Neuronal stem cell (in vitro differentiated cells): ENCODE results near the gene ALDOC.
"Not testable (repeated sequence)": the region's sequence is repeated elsewhere in the genome, so short reads cannot be mapped to it uniquely, and the experiment has no call there.

Source experiments
- DNase-seq: peaks from one replicate; pipeline ENCODE4 v3.0.0-alpha.2; 2013; ENCODE audit warnings: low spot score
- H2AFZ ChIP-seq: one replicate; pipeline ENCODE4 v1.6.1; 2013; ENCODE audit warnings: mild to moderate bottlenecking, low read length, inconsistent platforms
- H2AK5ac ChIP-seq: 2 replicates; pipeline ENCODE4 v1.6.1; 2013; ENCODE audit warnings: low read depth, mild to moderate bottlenecking, inconsistent platforms, low read length, moderate library complexity, mixed read lengths
- H2BK120ac ChIP-seq: 2 replicates; pipeline ENCODE4 v1.6.1; 2013; ENCODE audit warnings: low read depth, mild to moderate bottlenecking, inconsistent platforms, low read length, moderate library complexity, mixed read lengths
- H2BK12ac ChIP-seq: one replicate; pipeline ENCODE4 v1.6.1; 2013; ENCODE audit warnings: low read length, inconsistent platforms
- H2BK15ac ChIP-seq: 2 replicates; pipeline ENCODE4 v1.6.1; 2013; ENCODE audit warnings: mild to moderate bottlenecking, low read length, inconsistent platforms, mixed read lengths
- H2BK5ac ChIP-seq: one replicate; pipeline ENCODE4 v1.6.1; 2013; ENCODE audit warnings: inconsistent platforms, mild to moderate bottlenecking, low read length, moderate library complexity
- H3K14ac ChIP-seq: one replicate; pipeline ENCODE4 v1.6.1; 2013; ENCODE audit warnings: low read length, inconsistent platforms
- H3K18ac ChIP-seq: 2 replicates; pipeline ENCODE4 v1.6.1; 2013; ENCODE audit warnings: low read length, inconsistent platforms
- H3K23ac ChIP-seq: 2 replicates; pipeline ENCODE4 v1.6.1; 2013; ENCODE audit warnings: low read depth, mild to moderate bottlenecking, mixed read lengths, low read length, inconsistent platforms; ENCODE audit not compliant: poor library complexity
- H3K27ac ChIP-seq: replicated peaks from 3 replicates; pipeline ENCODE4 v1.5.1; 2013; ENCODE audit warnings: low read length, inconsistent platforms
- H3K27me3 ChIP-seq, 3 experiments: 2 replicates each; pipeline ENCODE4 v1.6.1; 2013; ENCODE audit warnings: low read length in 3 of 3, mild to moderate bottlenecking in 2 of 3, inconsistent platforms in 1 of 3, low read depth in 1 of 3, mixed read lengths in 1 of 3, moderate library complexity in 1 of 3; ENCODE audit not compliant: control insufficient read depth in 3 of 3, insufficient read depth in 3 of 3
- H3K36me3 ChIP-seq, 2 donors: replicated peaks in 1 of 2; 2 replicates each; pipeline ENCODE4 v1.6.1; 2013; ENCODE audit warnings: low read length in 2 of 2; ENCODE audit not compliant: control insufficient read depth in 2 of 2, insufficient read depth in 2 of 2
- H3K4ac ChIP-seq: 2 replicates; pipeline ENCODE4 v1.6.1; 2013; ENCODE audit warnings: inconsistent platforms, mild to moderate bottlenecking, low read length, moderate library complexity
- H3K4me1 ChIP-seq, 2 donors: 1 replicate in 1 of 2; 2 replicates in 1 of 2; pipeline ENCODE4 v1.6.1; 2013; ENCODE audit warnings: low read length in 2 of 2, low read depth in 1 of 2; ENCODE audit not compliant: control insufficient read depth in 2 of 2, insufficient read depth in 1 of 2
- H3K4me2 ChIP-seq: one replicate; pipeline ENCODE4 v1.6.1; 2013; ENCODE audit warnings: mild to moderate bottlenecking, low read length, inconsistent platforms; ENCODE audit not compliant: insufficient read depth, poor library complexity, severe bottlenecking
- H3K4me3 ChIP-seq, 2 donors: 2 replicates each; pipeline ENCODE4 v1.5.1; 2013; ENCODE audit warnings: low read length in 2 of 2, mild to moderate bottlenecking in 2 of 2, inconsistent platforms in 1 of 2, moderate library complexity in 1 of 2
- H3K79me1 ChIP-seq: one replicate; pipeline ENCODE4 v1.6.1; 2013; ENCODE audit warnings: low read depth, mild to moderate bottlenecking, inconsistent platforms, low read length, moderate library complexity
- H3K9ac ChIP-seq: one replicate; pipeline ENCODE4 v1.6.1; 2013; ENCODE audit warnings: mild to moderate bottlenecking, low read depth, low read length, inconsistent platforms; ENCODE audit not compliant: poor library complexity
- H3K9me3 ChIP-seq, 2 donors: replicated peaks in 1 of 2; 2 replicates each; pipeline versions ENCODE3 to v1.6.1; 2013; ENCODE audit warnings: low read length in 2 of 2, mild to moderate bottlenecking in 2 of 2, inconsistent platforms in 1 of 2, low read depth in 1 of 2, mixed read lengths in 1 of 2, moderate library complexity in 1 of 2; ENCODE audit not compliant: control insufficient read depth in 2 of 2, insufficient read depth in 1 of 2
- H4K8ac ChIP-seq: one replicate; pipeline ENCODE4 v1.6.1; 2013; ENCODE audit warnings: low read depth, mild to moderate bottlenecking, inconsistent platforms, low read length, moderate library complexity
- H4K91ac ChIP-seq: one replicate; pipeline ENCODE4 v1.6.1; 2013; ENCODE audit warnings: low read length, low read depth, mild to moderate bottlenecking, inconsistent platforms; ENCODE audit not compliant: poor library complexity
- WGBS, 2 donors: extraction: QIAGEN DNeasy Blood & Tissue Kit; methylation state at CpG; one replicate each; pipeline ENCODE4 v1.1.7; 2013; ENCODE audit warnings: missing lambda C conversion rate in 2 of 2, mixed read lengths in 1 of 2; ENCODE audit not compliant: insufficient read length in 2 of 2, insufficient replicate concordance in 1 of 2; ENCODE audit errors: extremely low coverage in 2 of 2; 5-methylcytosine and 5-hydroxymethylcytosine counted together

The ALDOC gene

GRCh38 chr17:28577466-28577824 is 750 bp upstream of the ALDOC start:
- H2BK120ac ChIP-seq = no peak overlapping the region
- peaks cover 41 to 65% of the 10 kb centered on the region in 2 donors for H3K36me3 ChIP-seq
- no peak overlapping the region for H3K18ac ChIP-seq
- peaks cover 2 to 5% of the 10 kb centered on the region in 2 donors for H3K4me1 ChIP-seq
- H3K4me3 ChIP-seq = no peak overlapping the region
- no peak overlapping the region for H3K4me2 ChIP-seq
- H2BK15ac ChIP-seq = no peak overlapping the region
- no peak overlapping the region for H2BK5ac ChIP-seq
- no peak overlapping the region for H2AFZ ChIP-seq
- H4K8ac ChIP-seq = no peak overlapping the region
- no peak overlapping the region for H3K9ac ChIP-seq
- H2BK12ac ChIP-seq = no peak overlapping the region
- H4K91ac ChIP-seq = no peak overlapping the region
- no peaks in the 10 kb centered on the region for H3K9me3 ChIP-seq
- no CpG with 5 or more reads among the region's 3 CpGs for WGBS, 2 donors
- no peak overlapping the region for H3K23ac ChIP-seq
- no peak overlapping the region for H3K4ac ChIP-seq
- H3K79me1 ChIP-seq = no peaks in the 10 kb centered on the region
- no peak for DNase-seq
- no peak overlapping the region for H3K14ac ChIP-seq
- H3K27me3 ChIP-seq = peaks cover 0 to 6% (median 0%) of the 10 kb centered on the region in 3 experiments
- peak overlapping the region; percentile 30 for H3K27ac ChIP-seq
- H2AK5ac ChIP-seq = no peak overlapping the region

- H3K23ac ChIP-seq, H3K9me3 ChIP-seq, H3K4me3 ChIP-seq, H3K27me3 ChIP-seq, H3K79me1 ChIP-seq, H3K18ac ChIP-seq, H3K9ac ChIP-seq, H3K27ac ChIP-seq, H2BK12ac ChIP-seq, H2AFZ ChIP-seq, H2BK15ac ChIP-seq, H2BK120ac ChIP-seq, DNase-seq, H3K4me1 ChIP-seq, H4K8ac ChIP-seq, H3K4ac ChIP-seq, H3K14ac ChIP-seq, H2AK5ac ChIP-seq, H4K91ac ChIP-seq, H3K4me2 ChIP-seq, H2BK5ac ChIP-seq: not testable (repeated sequence)
- no CpG with 5 or more reads among the region's 3 CpGs for WGBS, 2 donors
- peaks cover 35 to 55% of the 10 kb centered on the region in 2 donors for H3K36me3 ChIP-seq
Observed at GRCh38 chr17:28576016-28576415, 679 bp downstream of the ALDOC start.

- Histone ChIP-seq H3K79me1 (peaks cover 2% of the 10 kb centered on the region), H3K36me3 (peaks cover 29 to 47% of the 10 kb centered on the region in 2 donors), H2AFZ (no peak overlapping the region), H3K27me3 (peaks cover 0 to 9% (median 0%) of the 10 kb centered on the region in 3 experiments), H3K23ac (peak overlapping the region; percentile 36), H2BK5ac (no peak overlapping the region), H3K9me3 (no peaks in the 10 kb centered on the region), H3K4me1 (peaks cover 2 to 7% of the 10 kb centered on the region in 2 donors), H4K8ac (no peak overlapping the region), H2BK120ac (no peak overlapping the region), H3K27ac (no peak overlapping the region), H4K91ac (no peak overlapping the region), H2AK5ac (peak overlapping the region; percentile 83), H2BK12ac (peak overlapping the region; percentile 36), H3K4ac (no peak overlapping the region), H3K18ac (no peak overlapping the region), H2BK15ac (peak overlapping the region; percentile 71), H3K4me2 (no peak overlapping the region), H3K9ac (no peak overlapping the region), H3K14ac (no peak overlapping the region), H3K4me3 (no peak overlapping the region)
- no peak for DNase-seq
- WGBS, 2 donors = no CpG with 5 or more reads among the region's 14 CpGs
Observed at GRCh38 chr17:28575126-28575795, 1.4 kb downstream of the ALDOC start.

- Histone ChIP-seq H3K36me3 (peaks cover 24 to 40% of the 10 kb centered on the region in 2 donors), H2BK15ac (no peak overlapping the region), H2AFZ (no peak overlapping the region), H2BK120ac (no peak overlapping the region), H3K27ac (no peak overlapping the region), H3K23ac (no peak overlapping the region), H3K9me3 (no peaks in the 10 kb centered on the region), H2AK5ac (no peak overlapping the region), H3K4me3 (no peak overlapping the region), H4K91ac (no peak overlapping the region), H3K27me3 (peaks cover 0 to 9% (median 0%) of the 10 kb centered on the region in 3 experiments), H3K79me1 (peaks cover 2% of the 10 kb centered on the region), H3K4ac (no peak overlapping the region), H3K14ac (no peak overlapping the region), H4K8ac (no peak overlapping the region), H3K4me2 (no peak overlapping the region), H3K18ac (no peak overlapping the region), H2BK5ac (no peak overlapping the region), H3K4me1 (peaks cover 2 to 7% of the 10 kb centered on the region in 2 donors), H3K9ac (no peak overlapping the region), H2BK12ac (no peak overlapping the region)
- WGBS, 2 donors = no CpG with 5 or more reads among the region's 7 CpGs
- DNase-seq = no peak
Observed at GRCh38 chr17:28574526-28574925, 2.2 kb downstream of the ALDOC start.
